HG03095 (cell line): ENCODE measurements around the gene TRIM24.

Experiments
- ATAC-seq: cut with Tn5 transposase; IDR thresholded peaks from one replicate; pipeline ENCODE4 v1.9.1; 2021; ENCODE audit warnings: moderate library complexity; ENCODE audit not compliant: unreplicated experiment

Gene TRIM24

GRCh38 chr7:138613630-138614029, 153.6 kb downstream of the TRIM24 start:
- no peak for ATAC-seq

GRCh38 chr7:138616085-138616484, 156.0 kb downstream of the TRIM24 start:
- no peak for ATAC-seq

- no peak for ATAC-seq
Observed at GRCh38 chr7:138618506-138618905, 158.4 kb downstream of the TRIM24 start.

GRCh38 chr7:138618933-138619332, 158.9 kb downstream of the TRIM24 start:
- no peak for ATAC-seq

GRCh38 chr7:138622841-138623240, 162.8 kb downstream of the TRIM24 start:
- no peak for ATAC-seq

- ATAC-seq = no peak
Observed at GRCh38 chr7:138625084-138625848, 165.2 kb downstream of the TRIM24 start.

- ATAC-seq = no peak
Observed at GRCh38 chr7:138625849-138626230, 165.8 kb downstream of the TRIM24 start.

GRCh38 chr7:138626846-138627245, 166.8 kb downstream of the TRIM24 start:
- ATAC-seq = no peak

- no peak for ATAC-seq
Observed at GRCh38 chr7:138627361-138627760, 167.3 kb downstream of the TRIM24 start.

GRCh38 chr7:138630059-138630610, 170.1 kb downstream of the TRIM24 start:
- ATAC-seq = no peak

GRCh38 chr7:138632384-138632783, 172.3 kb downstream of the TRIM24 start:
- no peak for ATAC-seq

GRCh38 chr7:138632826-138633602, 173.0 kb downstream of the TRIM24 start:
- no peak for ATAC-seq
